HG03439 (cell line): ENCODE measurements around the gene CELF2.
"Not testable (repeated sequence)": the region's sequence is repeated elsewhere in the genome, so short reads cannot be mapped to it uniquely, and the experiment has no call there.

ENCODE experiments used
- ATAC-seq: cut with Tn5 transposase; IDR thresholded peaks from one replicate; pipeline ENCODE4 v1.9.1; 2021; ENCODE audit warnings: mild to moderate bottlenecking, moderate library complexity; ENCODE audit not compliant: unreplicated experiment

CELF2 gene

GRCh38 chr10:11336722-11337162 is 319.1 kb downstream of the CELF2 start:
- no peak for ATAC-seq

GRCh38 chr10:11337516-11337915 is 319.8 kb downstream of the CELF2 start:
- ATAC-seq: no peak

- no peak for ATAC-seq
Measured at GRCh38 chr10:11338160-11338844, 320.6 kb downstream of the CELF2 start.

GRCh38 chr10:11339013-11339412 is 321.3 kb downstream of the CELF2 start:
- ATAC-seq: no peak

GRCh38 chr10:11339660-11340059 is 322.0 kb downstream of the CELF2 start:
- no peak for ATAC-seq

- no peak for ATAC-seq
Measured at GRCh38 chr10:11341283-11341960, 323.8 kb downstream of the CELF2 start.

- no peak for ATAC-seq
Measured at GRCh38 chr10:11344081-11344480, 326.4 kb downstream of the CELF2 start.

GRCh38 chr10:11344550-11344949 is 326.9 kb downstream of the CELF2 start:
- no peak for ATAC-seq

GRCh38 chr10:11345224-11346054 is 327.8 kb downstream of the CELF2 start:
- ATAC-seq: peak; percentile 78

- not testable (repeated sequence) for ATAC-seq
Measured at GRCh38 chr10:11347580-11347979, 329.9 kb downstream of the CELF2 start.

GRCh38 chr10:11351801-11352200 is 334.1 kb downstream of the CELF2 start:
- ATAC-seq: no peak

GRCh38 chr10:11353006-11353896 is 335.6 kb downstream of the CELF2 start:
- ATAC-seq: no peak

- no peak for ATAC-seq
Measured at GRCh38 chr10:11354823-11355222, 337.2 kb downstream of the CELF2 start.

- no peak for ATAC-seq
Measured at GRCh38 chr10:11355592-11355991, 337.9 kb downstream of the CELF2 start.

GRCh38 chr10:11357439-11357838 is 339.8 kb downstream of the CELF2 start:
- no peak for ATAC-seq

- no peak for ATAC-seq
Measured at GRCh38 chr10:11358011-11358410, 340.3 kb downstream of the CELF2 start.

GRCh38 chr10:11358923-11359575 is 341.4 kb downstream of the CELF2 start:
- ATAC-seq: no peak

- no peak for ATAC-seq
Measured at GRCh38 chr10:11359869-11360268, 342.2 kb downstream of the CELF2 start.

GRCh38 chr10:11363497-11363896 is 345.8 kb downstream of the CELF2 start:
- ATAC-seq: no peak

GRCh38 chr10:11364241-11364640 is 346.6 kb downstream of the CELF2 start:
- ATAC-seq: no peak
